ENCODE measurements around the gene LYST. TPM values are rescaled to one million over a fixed set of nuclear protein-coding genes. Genes with fewer than 3 reads are reported as not detected.

Gene LYST
- total and polyA plus RNA-seq, 10 of the 15 experiments (the other 5 are each of a cell fraction or from before 2014, with no cell fraction given), result 3.3 to 28.1 (median 5.6) TPM

DNA sequence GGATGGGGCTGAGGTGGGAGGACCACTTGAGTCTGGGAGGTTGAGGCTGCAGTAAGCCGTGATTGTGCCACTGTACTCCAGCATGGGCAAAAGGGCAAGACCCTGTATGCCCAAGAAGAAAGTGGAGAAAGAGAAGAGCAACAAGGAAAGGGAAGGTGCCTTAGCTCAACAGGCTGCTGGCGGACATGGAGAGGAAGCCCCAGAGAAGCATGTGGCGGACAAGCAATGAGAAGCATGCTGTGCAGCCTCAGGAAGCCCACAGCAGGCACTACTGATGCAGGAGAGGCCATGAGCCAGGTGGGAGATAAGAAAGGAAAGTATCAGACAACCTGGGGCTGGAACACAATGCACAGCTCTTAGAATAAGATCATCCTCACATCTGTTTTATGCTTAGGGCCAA, 184.5 kb downstream of the LYST start (continued):
- TF ChIP-seq, protein P1, sequence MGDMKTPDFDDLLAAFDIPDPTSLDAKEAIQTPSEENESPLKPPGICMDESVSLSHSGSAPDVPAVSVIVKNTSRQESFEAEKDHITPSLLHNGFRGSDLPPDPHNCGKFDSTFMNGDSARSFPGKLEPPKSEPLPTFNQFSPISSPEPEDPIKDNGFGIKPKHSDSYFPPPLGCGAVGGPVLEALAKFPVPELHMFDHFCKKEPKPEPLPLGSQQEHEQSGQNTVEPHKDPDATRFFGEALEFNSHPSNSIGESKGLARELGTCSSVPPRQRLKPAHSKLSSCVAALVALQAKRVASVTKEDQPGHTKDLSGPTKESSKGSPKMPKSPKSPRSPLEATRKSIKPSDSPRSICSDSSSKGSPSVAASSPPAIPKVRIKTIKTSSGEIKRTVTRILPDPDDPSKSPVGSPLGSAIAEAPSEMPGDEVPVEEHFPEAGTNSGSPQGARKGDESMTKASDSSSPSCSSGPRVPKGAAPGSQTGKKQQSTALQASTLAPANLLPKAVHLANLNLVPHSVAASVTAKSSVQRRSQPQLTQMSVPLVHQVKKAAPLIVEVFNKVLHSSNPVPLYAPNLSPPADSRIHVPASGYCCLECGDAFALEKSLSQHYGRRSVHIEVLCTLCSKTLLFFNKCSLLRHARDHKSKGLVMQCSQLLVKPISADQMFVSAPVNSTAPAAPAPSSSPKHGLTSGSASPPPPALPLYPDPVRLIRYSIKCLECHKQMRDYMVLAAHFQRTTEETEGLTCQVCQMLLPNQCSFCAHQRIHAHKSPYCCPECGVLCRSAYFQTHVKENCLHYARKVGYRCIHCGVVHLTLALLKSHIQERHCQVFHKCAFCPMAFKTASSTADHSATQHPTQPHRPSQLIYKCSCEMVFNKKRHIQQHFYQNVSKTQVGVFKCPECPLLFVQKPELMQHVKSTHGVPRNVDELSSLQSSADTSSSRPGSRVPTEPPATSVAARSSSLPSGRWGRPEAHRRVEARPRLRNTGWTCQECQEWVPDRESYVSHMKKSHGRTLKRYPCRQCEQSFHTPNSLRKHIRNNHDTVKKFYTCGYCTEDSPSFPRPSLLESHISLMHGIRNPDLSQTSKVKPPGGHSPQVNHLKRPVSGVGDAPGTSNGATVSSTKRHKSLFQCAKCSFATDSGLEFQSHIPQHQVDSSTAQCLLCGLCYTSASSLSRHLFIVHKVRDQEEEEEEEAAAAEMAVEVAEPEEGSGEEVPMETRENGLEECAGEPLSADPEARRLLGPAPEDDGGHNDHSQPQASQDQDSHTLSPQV (IDR thresholded peaks at IDR 0.05), result no peak
- TF ChIP-seq EP300 (IDR thresholded peaks at IDR 0.05; ENCODE audit: borderline replicate concordance in 1 of 2, control insufficient read depth in 1 of 2, low read depth in 2 of 2, low read length in 2 of 2) (no peak), BHLHE40 (IDR thresholded peaks at IDR 0.05; ENCODE audit: borderline replicate concordance in 1 of 2, low read depth in 2 of 2, low read length in 1 of 2) (no peak)

DNA sequence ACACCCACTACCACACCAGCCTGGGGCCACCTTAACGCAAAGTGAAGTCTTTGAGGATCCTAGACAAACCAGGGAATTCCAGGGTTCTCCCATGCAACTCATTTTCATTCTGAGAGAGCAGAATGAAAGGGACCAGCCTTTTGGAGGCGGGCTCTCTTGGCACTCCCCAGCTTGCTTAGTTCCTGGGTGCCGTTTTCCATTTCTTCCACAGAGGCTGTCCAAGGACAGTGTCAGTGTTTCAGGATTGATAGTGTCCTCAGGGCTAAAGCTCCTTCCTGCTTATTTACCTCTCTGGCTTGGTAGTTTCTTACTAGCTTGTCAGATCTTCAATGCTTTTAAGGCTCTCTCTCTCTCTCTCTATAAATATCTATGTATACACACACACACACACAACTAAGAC, 187.1 kb downstream of the LYST start:
- no peaks in the 10 kb centered on the region for H3K27me3 ChIP-seq (replicated peaks in 1 of 2; ENCODE audit: control insufficient read depth in 2 of 2, insufficient read depth in 2 of 2, low read length in 1 of 2)
- ChIA-PET RAD21 (ENCODE audit: unreplicated experiment) (no interaction called here), CTCF (interaction anchor here (1.5 kb wide), 1 partner anchor 79 kb away, joined by 3 read pairs; no protein-coding TSS in a partner anchor), POLR2A (no interaction called here), SMC1A (ENCODE audit: uncharacterized antibody, unreplicated experiment) (interaction anchor here (1.0 to 1.3 kb wide), 2 partner anchors 87 to 292 kb away, joined by 3 read pairs; no protein-coding TSS in a partner anchor)
- WGBS (ENCODE audit: insufficient coverage, insufficient replicate concordance, low lambda C conversion rate, missing lambda C conversion rate), result 76% methylated on average over 3 of the region's 3 CpGs
- no peak overlapping the region for H3K4me2 ChIP-seq (ENCODE audit: control insufficient read depth, insufficient read depth)
- no peak overlapping the region for H3K9ac ChIP-seq (ENCODE audit: control insufficient read depth, insufficient read depth, low read length)
- ATAC-seq (no peak), DNase-seq (ENCODE audit: low read depth, low spot score) (no peak), FAIRE-seq (no peak)
- no peak overlapping the region for H2AFZ ChIP-seq (ENCODE audit: control insufficient read depth, low read depth, low read length)
- H4K20me1 ChIP-seq (ENCODE audit: control insufficient read depth, insufficient read depth), result no peaks in the 10 kb centered on the region
- peaks cover 5% of the 10 kb centered on the region; the same call in 2 of the 3 replicates for H3K9me3 ChIP-seq (replicated peaks; ENCODE audit: control insufficient read depth, insufficient read depth, low read length)
- BruUV-seq (replicated peaks), result no TSS peak
- no peak overlapping the region for H3K27ac ChIP-seq (ENCODE audit: control insufficient read depth, insufficient read depth)
- in situ Hi-C loops (cut with MboI) (no loop called here), intact Hi-C loops (cut with micrococcal nuclease; ENCODE audit: unreplicated experiment) (no loop called here)
- H3K4me3 ChIP-seq, result no peak overlapping the region
- no peaks in the 10 kb centered on the region for H3K4me1 ChIP-seq (ENCODE audit: control insufficient read depth, insufficient read depth, low read length)
- no peak for TF ChIP-seq BACH1 (IDR thresholded peaks at IDR 0.05; ENCODE audit: borderline replicate concordance)
- no peak for TF ChIP-seq ZNF274 (IDR thresholded peaks at IDR 0.05; ENCODE audit: insufficient read depth, insufficient read length)
- TF ChIP-seq POLR2AphosphoS2 (IDR thresholded peaks at IDR 0.05; ENCODE audit: low read depth, low read length), result no peak
- TF ChIP-seq, protein P2, sequence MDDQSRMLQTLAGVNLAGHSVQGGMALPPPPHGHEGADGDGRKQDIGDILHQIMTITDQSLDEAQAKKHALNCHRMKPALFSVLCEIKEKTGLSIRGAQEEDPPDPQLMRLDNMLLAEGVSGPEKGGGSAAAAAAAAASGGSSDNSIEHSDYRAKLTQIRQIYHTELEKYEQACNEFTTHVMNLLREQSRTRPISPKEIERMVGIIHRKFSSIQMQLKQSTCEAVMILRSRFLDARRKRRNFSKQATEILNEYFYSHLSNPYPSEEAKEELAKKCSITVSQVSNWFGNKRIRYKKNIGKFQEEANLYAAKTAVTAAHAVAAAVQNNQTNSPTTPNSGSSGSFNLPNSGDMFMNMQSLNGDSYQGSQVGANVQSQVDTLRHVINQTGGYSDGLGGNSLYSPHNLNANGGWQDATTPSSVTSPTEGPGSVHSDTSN (IDR thresholded peaks at IDR 0.05; ENCODE audit: insufficient replicate concordance, low read depth, low read length), result no peak
- TF ChIP-seq, protein P3, sequence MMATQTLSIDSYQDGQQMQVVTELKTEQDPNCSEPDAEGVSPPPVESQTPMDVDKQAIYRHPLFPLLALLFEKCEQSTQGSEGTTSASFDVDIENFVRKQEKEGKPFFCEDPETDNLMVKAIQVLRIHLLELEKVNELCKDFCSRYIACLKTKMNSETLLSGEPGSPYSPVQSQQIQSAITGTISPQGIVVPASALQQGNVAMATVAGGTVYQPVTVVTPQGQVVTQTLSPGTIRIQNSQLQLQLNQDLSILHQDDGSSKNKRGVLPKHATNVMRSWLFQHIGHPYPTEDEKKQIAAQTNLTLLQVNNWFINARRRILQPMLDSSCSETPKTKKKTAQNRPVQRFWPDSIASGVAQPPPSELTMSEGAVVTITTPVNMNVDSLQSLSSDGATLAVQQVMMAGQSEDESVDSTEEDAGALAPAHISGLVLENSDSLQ (IDR thresholded peaks at IDR 0.05), result no peak
- TF ChIP-seq HCFC1 (IDR thresholded peaks at IDR 0.05; ENCODE audit: low read length), result no peak
- TF ChIP-seq SMAD1 (IDR thresholded peaks at IDR 0.05; ENCODE audit: low read depth, partially characterized antibody), result no peak
- no peak for TF ChIP-seq ZBED1 (IDR thresholded peaks at IDR 0.05; ENCODE audit: borderline replicate concordance)
- no peak for TF ChIP-seq YY1 (IDR thresholded peaks at IDR 0.05; ENCODE audit: low read depth, low read length)
- TF ChIP-seq MYC (IDR thresholded peaks at IDR 0.05; ENCODE audit: insufficient read depth, insufficient read length, insufficient replicate concordance, low read length, severe bottlenecking), result no peak
- no peak for TF ChIP-seq BHLHE40 (IDR thresholded peaks at IDR 0.05; ENCODE audit: borderline replicate concordance in 1 of 2, low read depth in 2 of 2, low read length in 1 of 2)
- TF ChIP-seq CREB1 (IDR thresholded peaks at IDR 0.05; ENCODE audit: low read depth), result no peak
- H3K79me2 ChIP-seq (ENCODE audit: control insufficient read depth, insufficient read depth, low read length), result no peaks in the 10 kb centered on the region
- no peaks in the 10 kb centered on the region; a peak in 2 of 4 replicates for H3K36me3 ChIP-seq (ENCODE audit: control insufficient read depth in 2 of 2, insufficient read depth in 2 of 2, low read length in 1 of 2)
